Neural cell (in vitro differentiated cells): Measurements from ENCODE around the gene PRSS21. TPM values are rescaled to one million over a fixed set of nuclear protein-coding genes. Genes with fewer than 3 reads are reported as not detected.

Source experiments
- H2AFZ ChIP-seq: fragments of 200-600, 300-800 bp; sonication (generic), shearing (Covaris generic); 2 replicates; pipeline ENCODE4 v1.6.0; 2014; ENCODE audit warnings: low read depth, mild to moderate bottlenecking, antibody characterized with exemption, low read length, moderate library complexity
- H3F3A ChIP-seq: fragments of 200-600 bp; shearing (Covaris generic); 2 replicates; pipeline ENCODE4 v1.6.1; 2016; ENCODE audit warnings: mild to moderate bottlenecking, moderate library complexity, mixed read lengths, antibody characterized with exemption, low read length; ENCODE audit not compliant: insufficient read depth, poor library complexity, severe bottlenecking
- H3K27ac ChIP-seq: fragments of 200-600, 300-800 bp; sonication (generic), shearing (Covaris generic); 2 replicates; pipeline ENCODE4 v1.5.1; 2014; ENCODE audit warnings: mild to moderate bottlenecking, low read length, moderate library complexity
- H3K27me3 ChIP-seq: fragments of 300-800, 200-600 bp; sonication (generic), shearing (Covaris generic); 2 replicates; pipeline ENCODE4 v1.6.0; 2014; ENCODE audit warnings: mild to moderate bottlenecking, low read depth, low read length, moderate library complexity; ENCODE audit not compliant: insufficient read depth
- H3K36me3 ChIP-seq: fragments of 300-800, 200-600 bp; sonication (generic), shearing (Covaris generic); 2 replicates; pipeline ENCODE4 v1.5.1; 2014; ENCODE audit warnings: mild to moderate bottlenecking, antibody characterized with exemption, low read length, moderate library complexity; ENCODE audit not compliant: insufficient read depth
- H3K4me2 ChIP-seq: fragments of 300-800, 200-600 bp; sonication (generic), shearing (Covaris generic); 2 replicates; pipeline ENCODE4 v1.6.0; 2014; ENCODE audit warnings: mild to moderate bottlenecking, low read length
- H3K4me3 ChIP-seq: fragments of 300-800, 200-600 bp; sonication (generic), shearing (Covaris generic); 2 replicates; pipeline ENCODE4 v1.5.1; 2014; ENCODE audit warnings: mild to moderate bottlenecking, low read length, moderate library complexity
- H3K79me2 ChIP-seq: fragments of 200-600 bp; shearing (Covaris generic); replicated peaks from 2 replicates; pipeline ENCODE4 v1.6.0; 2014; ENCODE audit warnings: mild to moderate bottlenecking, low read length, moderate library complexity; ENCODE audit not compliant: insufficient read depth
- H3K9ac ChIP-seq: fragments of 300-800, 200-600 bp; sonication (generic), shearing (Covaris generic); 2 replicates; pipeline ENCODE4 v1.6.1; 2016; ENCODE audit warnings: mild to moderate bottlenecking, low read length, mixed read lengths
- H3K9me2 ChIP-seq: fragments of 200-600 bp; shearing (Covaris generic); 2 replicates; pipeline ENCODE4 v1.6.1; 2016; ENCODE audit warnings: mild to moderate bottlenecking, low read length, mixed read lengths; ENCODE audit not compliant: insufficient read depth
- H3K9me3 ChIP-seq: fragments of 200-600, 300-800 bp; sonication (generic), shearing (Covaris generic); 2 replicates; pipeline ENCODE4 v1.6.1; 2016; ENCODE audit warnings: mild to moderate bottlenecking, mixed run types, low read length, moderate library complexity, mixed read lengths
- H4K20me1 ChIP-seq: fragments of 200-600 bp; shearing (Covaris generic); 2 replicates; pipeline ENCODE4 v1.6.1; 2016; ENCODE audit warnings: mild to moderate bottlenecking, mixed run types; ENCODE audit not compliant: insufficient read depth
- CTCF ChIP-seq: fragments of 450-650 bp; IDR thresholded peaks from 2 replicates; pipeline ENCODE4 v1.5.1; 2014; ENCODE audit warnings: antibody characterized with exemption, mild to moderate bottlenecking, moderate library complexity; ENCODE audit not compliant: poor library complexity, severe bottlenecking
- EP300 ChIP-seq: fragments of 450-650 bp; conservative IDR thresholded peaks from 2 replicates; pipeline ENCODE4 v1.6.1; 2014; ENCODE audit warnings: antibody characterized with exemption, mild to moderate bottlenecking, moderate library complexity; ENCODE audit not compliant: poor library complexity, severe bottlenecking
- EZH2 ChIP-seq: fragments of 200-600, 300-800 bp; shearing (Covaris generic), sonication (generic); IDR thresholded peaks from 2 replicates; pipeline ENCODE4 v1.6.1; 2014; ENCODE audit warnings: antibody characterized with exemption, low read length, borderline replicate concordance, mild to moderate bottlenecking; ENCODE audit not compliant: insufficient read depth, poor library complexity, severe bottlenecking
- MXI1 ChIP-seq: fragments of 450-650 bp; conservative IDR thresholded peaks from 2 replicates; pipeline ENCODE4 v1.6.1; 2014; ENCODE audit warnings: antibody characterized with exemption, mild to moderate bottlenecking; ENCODE audit not compliant: poor library complexity, severe bottlenecking
- POLR2AphosphoS5 ChIP-seq: IDR thresholded peaks from 2 replicates; pipeline ENCODE4 v1.6.1; 2012
- RAD21 ChIP-seq: fragments of 450-650 bp; conservative IDR thresholded peaks from 2 replicates; pipeline ENCODE4 v1.6.1; 2014; ENCODE audit warnings: antibody characterized with exemption, mild to moderate bottlenecking, moderate library complexity
- REST ChIP-seq: IDR thresholded peaks from 2 replicates; pipeline ENCODE4 v1.6.1; 2012; ENCODE audit warnings: borderline replicate concordance
- SMC3 ChIP-seq: fragments of 450-650 bp; conservative IDR thresholded peaks from 2 replicates; pipeline ENCODE4 v1.6.1; 2014; ENCODE audit warnings: antibody characterized with exemption, mild to moderate bottlenecking, moderate library complexity; ENCODE audit not compliant: poor library complexity
- TAF1 ChIP-seq: IDR thresholded peaks from 2 replicates; pipeline ENCODE4 v1.6.1; 2012; ENCODE audit warnings: low read depth
- polyA plus RNA-seq: library from polyadenylated mRNA; depleted of rRNA; stranded (reverse); fragments of >200 nt; gene quantifications from 2 replicates; pipeline ENCODE4 v1.2.3, GENCODE V29; 2014

The PRSS21 gene
- polyA plus RNA-seq, 1 donor from 2014 or later = not detected

- H3K9ac ChIP-seq = no peak overlapping the region
Observed at GRCh38 chr16:2792940-2793339, 24.1 kb upstream of the PRSS21 start.

GRCh38 chr16:2795395-2796143 is 21.5 kb upstream of the PRSS21 start:
- H3K4me3 ChIP-seq = no peak overlapping the region
- H3F3A ChIP-seq = no peaks in the 10 kb centered on the region
- H3K27ac ChIP-seq = no peak overlapping the region
- H3K4me2 ChIP-seq = no peak overlapping the region
- H3K9ac ChIP-seq = no peak overlapping the region
- no peaks in the 10 kb centered on the region for H3K36me3 ChIP-seq
- H3K27me3 ChIP-seq = no peaks in the 10 kb centered on the region
- H2AFZ ChIP-seq = no peak overlapping the region
- no peaks in the 10 kb centered on the region for H3K79me2 ChIP-seq
- H3K9me2 ChIP-seq = no peaks in the 10 kb centered on the region
- H3K9me3 ChIP-seq = no peaks in the 10 kb centered on the region
- H4K20me1 ChIP-seq = no peaks in the 10 kb centered on the region
- TF ChIP-seq TAF1 (no peak), EP300 (no peak), EZH2 (no peak), SMC3 (no peak), POLR2AphosphoS5 (no peak), RAD21 (no peak), MXI1 (no peak), CTCF (no peak)

More at GRCh38 chr16:2792940-2793339, 24.1 kb upstream of the PRSS21 start:
- H3F3A ChIP-seq = no peaks in the 10 kb centered on the region
- no peaks in the 10 kb centered on the region for H3K36me3 ChIP-seq
- no peak overlapping the region for H3K4me3 ChIP-seq
- no peak overlapping the region for H3K4me2 ChIP-seq
- no peaks in the 10 kb centered on the region for H3K9me3 ChIP-seq
- no peaks in the 10 kb centered on the region for H3K27me3 ChIP-seq
- no peaks in the 10 kb centered on the region for H3K9me2 ChIP-seq
- no peaks in the 10 kb centered on the region for H4K20me1 ChIP-seq
- no peak for TF ChIP-seq EZH2
- no peak for TF ChIP-seq MXI1
- no peak for TF ChIP-seq EP300
- TF ChIP-seq RAD21 = no peak
- TF ChIP-seq POLR2AphosphoS5 = no peak
- no peak for TF ChIP-seq TAF1
- no peak for TF ChIP-seq SMC3
- TF ChIP-seq CTCF = no peak
- TF ChIP-seq REST = no peak
- no peaks in the 10 kb centered on the region for H3K79me2 ChIP-seq
- no peak overlapping the region for H2AFZ ChIP-seq
- no peak overlapping the region for H3K27ac ChIP-seq
